GM19397 (cell line): ENCODE results near the gene PCSK2.
"Not testable (repeated sequence)": the region's sequence is repeated elsewhere in the genome, so short reads cannot be mapped to it uniquely, and the experiment has no call there.

ENCODE experiments used
- ATAC-seq: cut with Tn5 transposase; IDR thresholded peaks from one replicate; pipeline ENCODE4 v1.9.1; 2021; ENCODE audit warnings: mild to moderate bottlenecking, moderate library complexity; ENCODE audit not compliant: unreplicated experiment

PCSK2 gene

GRCh38 chr20:17226410-17227218, at the start of gene PCSK2:
PCSK2 (plus strand) TSS chr20:17227040; CDS start chr20:17227306, 266 bp downstream.
- no peak for ATAC-seq

- ATAC-seq: no peak
Measured at GRCh38 chr20:17177341-17177740, 49.5 kb upstream of the PCSK2 start.

- ATAC-seq: no peak
Measured at GRCh38 chr20:17179840-17180239, 47.0 kb upstream of the PCSK2 start.

GRCh38 chr20:17189976-17190695, 36.7 kb upstream of the PCSK2 start:
- no peak for ATAC-seq

- no peak for ATAC-seq
Measured at GRCh38 chr20:17197041-17197440, 29.8 kb upstream of the PCSK2 start.

GRCh38 chr20:17202030-17202429, 24.8 kb upstream of the PCSK2 start:
- no peak for ATAC-seq

- no peak for ATAC-seq
Measured at GRCh38 chr20:17202673-17203072, 24.2 kb upstream of the PCSK2 start.

- no peak for ATAC-seq
Measured at GRCh38 chr20:17205084-17205813, 21.6 kb upstream of the PCSK2 start.

- ATAC-seq: no peak
Measured at GRCh38 chr20:17210387-17210786, 16.5 kb upstream of the PCSK2 start.

- ATAC-seq: no peak
Measured at GRCh38 chr20:17210983-17211382, 15.9 kb upstream of the PCSK2 start.

GRCh38 chr20:17215167-17215566, 11.7 kb upstream of the PCSK2 start:
- ATAC-seq: no peak

GRCh38 chr20:17219856-17220255, 7.0 kb upstream of the PCSK2 start:
- ATAC-seq: not testable (repeated sequence)

GRCh38 chr20:17223553-17223952, 3.3 kb upstream of the PCSK2 start:
- ATAC-seq: no peak

GRCh38 chr20:17225851-17226409, 910 bp upstream of the PCSK2 start:
- ATAC-seq: no peak

GRCh38 chr20:17227219-17227575, 357 bp downstream of the PCSK2 start:
- no peak for ATAC-seq

GRCh38 chr20:17227669-17228623, 1.1 kb downstream of the PCSK2 start:
- no peak for ATAC-seq

- ATAC-seq: no peak
Measured at GRCh38 chr20:17228624-17229061, 1.8 kb downstream of the PCSK2 start.

- no peak for ATAC-seq
Measured at GRCh38 chr20:17229256-17229655, 2.4 kb downstream of the PCSK2 start.

- no peak for ATAC-seq
Measured at GRCh38 chr20:17233626-17234025, 6.8 kb downstream of the PCSK2 start.

GRCh38 chr20:17236766-17237165, 9.9 kb downstream of the PCSK2 start:
- ATAC-seq: no peak
